GM19397 (cell line): ENCODE measurements around the gene FSTL4.

Source experiments
- ATAC-seq: cut with Tn5 transposase; IDR thresholded peaks from one replicate; pipeline ENCODE4 v1.9.1; 2021; ENCODE audit warnings: mild to moderate bottlenecking, moderate library complexity; ENCODE audit not compliant: unreplicated experiment

FSTL4 gene

GRCh38 chr5:133309166-133309795, 303.1 kb downstream of the FSTL4 start:
- no peak for ATAC-seq

GRCh38 chr5:133307275-133307674, 305.1 kb downstream of the FSTL4 start:
- ATAC-seq: no peak

- no peak for ATAC-seq
These were observed 307.6 kb downstream of the FSTL4 start for GRCh38 chr5:133304707-133305216.

GRCh38 chr5:133304178-133304577, 308.2 kb downstream of the FSTL4 start:
- ATAC-seq: no peak

GRCh38 chr5:133303298-133303697, 309.0 kb downstream of the FSTL4 start:
- ATAC-seq: no peak

GRCh38 chr5:133299728-133300127, 312.6 kb downstream of the FSTL4 start:
- no peak for ATAC-seq

GRCh38 chr5:133299021-133299420, 313.3 kb downstream of the FSTL4 start:
- ATAC-seq: no peak

GRCh38 chr5:133298447-133298846, 313.9 kb downstream of the FSTL4 start:
- ATAC-seq: no peak

- ATAC-seq: no peak
These were observed 315.0 kb downstream of the FSTL4 start for GRCh38 chr5:133297293-133297692.

- ATAC-seq: no peak
These were observed 315.7 kb downstream of the FSTL4 start for GRCh38 chr5:133296624-133297023.

GRCh38 chr5:133295520-133295919, 316.8 kb downstream of the FSTL4 start:
- ATAC-seq: no peak

GRCh38 chr5:133294380-133294779, 318.0 kb downstream of the FSTL4 start:
- no peak for ATAC-seq

GRCh38 chr5:133293960-133294359, 318.4 kb downstream of the FSTL4 start:
- no peak for ATAC-seq

- ATAC-seq: no peak
These were observed 320.0 kb downstream of the FSTL4 start for GRCh38 chr5:133292300-133292699.

- no peak for ATAC-seq
These were observed 320.8 kb downstream of the FSTL4 start for GRCh38 chr5:133291524-133291923.

GRCh38 chr5:133290669-133291240, 321.6 kb downstream of the FSTL4 start:
- no peak for ATAC-seq

GRCh38 chr5:133289686-133290367, 322.5 kb downstream of the FSTL4 start:
- ATAC-seq: no peak

- ATAC-seq: no peak
These were observed 324.8 kb downstream of the FSTL4 start for GRCh38 chr5:133287500-133287899.

- no peak for ATAC-seq
These were observed 325.9 kb downstream of the FSTL4 start for GRCh38 chr5:133286483-133286882.

- ATAC-seq: no peak
These were observed 326.7 kb downstream of the FSTL4 start for GRCh38 chr5:133285583-133286021.

GRCh38 chr5:133284306-133284705, 328.0 kb downstream of the FSTL4 start:
- ATAC-seq: no peak

GRCh38 chr5:133278317-133278716, 334.0 kb downstream of the FSTL4 start:
- no peak for ATAC-seq
